ENCODE data around the gene MAN1C1.
"Not testable (repeated sequence)": the region's sequence is repeated elsewhere in the genome, so short reads cannot be mapped to it uniquely, and the experiment has no call there.

MAN1C1 gene

GRCh38 chr1:25587290-25587689 is 29.3 kb upstream of the MAN1C1 start:
- no peak for DNase-seq (ENCODE audit: extremely low read depth, low read depth)
- TF ChIP-seq CTCF (IDR thresholded peaks at IDR 0.05; ENCODE audit: low read depth, low read length) = no peak

GRCh38 chr1:25588224-25588623 is 28.4 kb upstream of the MAN1C1 start:
- DNase-seq (ENCODE audit: extremely low read depth, low read depth) = not testable (repeated sequence)

- not testable (repeated sequence) for DNase-seq (ENCODE audit: extremely low read depth, low read depth)
Observed at GRCh38 chr1:25588786-25589185, 27.8 kb upstream of the MAN1C1 start.

- peak; percentile 17 for TF ChIP-seq CTCF (IDR thresholded peaks at IDR 0.05; ENCODE audit: low read depth, low read length)
- DNase-seq (ENCODE audit: extremely low read depth, low read depth) = no peak
Observed at GRCh38 chr1:25590096-25590824, 26.3 kb upstream of the MAN1C1 start.

- TF ChIP-seq CTCF (IDR thresholded peaks at IDR 0.05; ENCODE audit: low read depth, low read length) = no peak
- DNase-seq (ENCODE audit: extremely low read depth, low read depth) = no peak
Observed at GRCh38 chr1:25593861-25594260, 22.7 kb upstream of the MAN1C1 start.

- TF ChIP-seq CTCF (IDR thresholded peaks at IDR 0.05; ENCODE audit: low read depth, low read length) = no peak
- no peak for DNase-seq (ENCODE audit: extremely low read depth, low read depth)
Observed at GRCh38 chr1:25594971-25595370, 21.6 kb upstream of the MAN1C1 start.

GRCh38 chr1:25596641-25597040 is 19.9 kb upstream of the MAN1C1 start:
- not testable (repeated sequence) for DNase-seq (ENCODE audit: extremely low read depth, low read depth)

- no peak for DNase-seq (ENCODE audit: extremely low read depth, low read depth)
- TF ChIP-seq CTCF (IDR thresholded peaks at IDR 0.05; ENCODE audit: low read depth, low read length) = no peak
Observed at GRCh38 chr1:25598879-25599278, 17.7 kb upstream of the MAN1C1 start.

GRCh38 chr1:25599969-25600610 is 16.5 kb upstream of the MAN1C1 start:
- no peak for TF ChIP-seq CTCF (IDR thresholded peaks at IDR 0.05; ENCODE audit: low read depth, low read length)

GRCh38 chr1:25600971-25601699 is 15.5 kb upstream of the MAN1C1 start:
- DNase-seq (ENCODE audit: extremely low read depth, low read depth) = not testable (repeated sequence)

More at GRCh38 chr1:25599969-25600610, 16.5 kb upstream of the MAN1C1 start:
- no peak for DNase-seq (ENCODE audit: extremely low read depth, low read depth)

GRCh38 chr1:25603779-25604538 is 12.6 kb upstream of the MAN1C1 start:
- DNase-seq (ENCODE audit: extremely low read depth, low read depth) = not testable (repeated sequence)
